Amygdala (tissue), 56 donors: ENCODE results near the gene TMEM156.

ENCODE experiments used
- DNase-seq, 56 donors: peaks; one replicate each; lab custom pipeline; 2025; lab: John Stamatoyannopoulos, UW

TMEM156 gene

GRCh38 chr4:38930707-38931106, 101.5 kb downstream of the TMEM156 start:
- DNase-seq, result no peak

GRCh38 chr4:38930204-38930603, 102.0 kb downstream of the TMEM156 start:
- no peak for DNase-seq

- DNase-seq, result no peak
These were observed 103.2 kb downstream of the TMEM156 start for GRCh38 chr4:38928974-38929373.

GRCh38 chr4:38928568-38928967, 103.6 kb downstream of the TMEM156 start:
- no peak for DNase-seq

- DNase-seq, result no peak
These were observed 105.3 kb downstream of the TMEM156 start for GRCh38 chr4:38926896-38927295.

- peak in 41 of 56 donors; percentile 3 to 72 (median 28) for DNase-seq
These were observed 106.5 kb downstream of the TMEM156 start for GRCh38 chr4:38925492-38926413.

GRCh38 chr4:38924353-38924752, 107.9 kb downstream of the TMEM156 start:
- DNase-seq, result no peak

- DNase-seq, result no peak
These were observed 108.5 kb downstream of the TMEM156 start for GRCh38 chr4:38923746-38924145.

GRCh38 chr4:38921151-38921550, 111.1 kb downstream of the TMEM156 start:
- no peak for DNase-seq

- no peak for DNase-seq
These were observed 111.5 kb downstream of the TMEM156 start for GRCh38 chr4:38920677-38921076.

GRCh38 chr4:38920186-38920585, 112.0 kb downstream of the TMEM156 start:
- DNase-seq, result no peak

GRCh38 chr4:38919494-38919893, 112.7 kb downstream of the TMEM156 start:
- no peak for DNase-seq

- DNase-seq, result no peak
These were observed 114.7 kb downstream of the TMEM156 start for GRCh38 chr4:38917481-38918025.
